Esophagus muscularis mucosa (tissue), 4 donors: ENCODE results near the gene LARP4B. TPM values are rescaled to one million over a fixed set of nuclear protein-coding genes. Genes with fewer than 3 reads are reported as not detected.

Experiments used
- DNase-seq: peaks from one replicate; pipeline ENCODE4 v3.0.0-alpha.2; 2017; ENCODE audit errors: extremely low spot score
- H3K27ac ChIP-seq, 4 donors: fragments of 200-600 bp; sonication (generic); replicated peaks in 1 of 4; 1 replicate in 3 of 4; 2 replicates in 1 of 4; pipeline ENCODE4 v1.5.1; 2016 to 2019; ENCODE audit warnings: mild to moderate bottlenecking in 1 of 4
- H3K27me3 ChIP-seq, 4 donors: fragments of 200-600 bp; sonication (generic); one replicate each; pipeline versions ENCODE4 v1.5.1 to v1.6.0; 2016 to 2019
- H3K36me3 ChIP-seq, 4 donors: fragments of 200-600 bp; sonication (generic); one replicate each; pipeline ENCODE4 v1.5.1; 2016 to 2019
- H3K4me1 ChIP-seq, 4 donors: fragments of 200-600 bp; sonication (generic); one replicate each; pipeline ENCODE4 v1.5.1; 2016 to 2019
- H3K4me3 ChIP-seq, 4 donors: fragments of 200-600 bp; sonication (generic); 1 replicate in 2 of 4; 2 replicates in 2 of 4; pipeline ENCODE4 v1.5.1; 2016 to 2019; ENCODE audit warnings: mild to moderate bottlenecking in 4 of 4, moderate library complexity in 1 of 4
- H3K9me3 ChIP-seq, 4 donors: fragments of 200-600 bp; sonication (generic); 1 replicate in 3 of 4; 2 replicates in 1 of 4; pipeline ENCODE4 v1.5.1; 2016 to 2019
- CTCF ChIP-seq, 3 experiments: fragments of 200-600 bp in 2 of 3; fragments of 450-650 bp in 1 of 3; sonication (generic) in 2 of 3; IDR thresholded peaks; one replicate each; pipeline ENCODE4 v1.5.1; 2017 to 2019; ENCODE audit warnings: antibody characterized with exemption in 3 of 3, mild to moderate bottlenecking in 2 of 3, moderate library complexity in 1 of 3
- EP300 ChIP-seq: sonication (generic); formaldehyde crosslinking; IDR thresholded peaks from one replicate; pipeline ENCODE4 v1.6.1; 2017; ENCODE audit warnings: antibody characterized with exemption
- POLR2A ChIP-seq: fragments of 450-650 bp; IDR thresholded peaks from one replicate; pipeline ENCODE4 v1.6.1; 2017; ENCODE audit warnings: antibody characterized with exemption, moderate library complexity, mild to moderate bottlenecking, low read depth
- POLR2AphosphoS5 ChIP-seq, 2 donors: sonication (generic); formaldehyde crosslinking; IDR thresholded peaks; one replicate each; pipeline ENCODE4 v1.6.1; 2017; ENCODE audit warnings: antibody characterized with exemption in 2 of 2
- WGBS: methylation state at CpG from one replicate; pipeline ENCODE4 v1.1.5; 2018; 5-methylcytosine and 5-hydroxymethylcytosine counted together
- intact Hi-C: fragments of 100-400 bp; cut with DNase I; formaldehyde crosslinking; loops from one replicate; pipeline ENCODE4 v1.15.1; 2023
- total RNA-seq, 4 donors: library from RNA; depleted of rRNA; stranded (reverse); fragments of >200 nt; gene quantifications; one replicate each; pipeline versions ENCODE4 v1.1.0 to v1.2.1, GENCODE V29; 2016

Gene LARP4B
- total RNA-seq, 4 donors from 2014 or later = 35.6 to 43.1 (median 38.2) TPM

GRCh38 chr10:767794-768193, 163.7 kb downstream of the LARP4B start:
- Histone ChIP-seq H3K36me3 (no peaks in the 10 kb centered on the region), H3K4me1 (no peaks in the 10 kb centered on the region), H3K27me3 (no peaks in the 10 kb centered on the region), H3K4me3 (no peak overlapping the region), H3K9me3 (peaks cover 0 to 12% (median 8%) of the 10 kb centered on the region in 4 donors), H3K27ac (no peak overlapping the region)
- intact Hi-C loops = no loop called here
- WGBS = 99% methylated on average over 2 of the region's 2 CpGs
- DNase-seq = no peak
- TF ChIP-seq POLR2AphosphoS5 (IDR thresholded peaks at IDR 0.05) (no peak), CTCF (IDR thresholded peaks at IDR 0.05) (no peak), EP300 (no peak), POLR2A (no peak)

GRCh38 chr10:767211-767610, 164.3 kb downstream of the LARP4B start:
- H3K27ac ChIP-seq = no peak overlapping the region
- WGBS = 91% methylated on average over 1 of the region's 1 CpG
- H3K4me3 ChIP-seq = no peak overlapping the region
- TF ChIP-seq EP300 (no peak), POLR2A (no peak), POLR2AphosphoS5 (IDR thresholded peaks at IDR 0.05) (no peak), CTCF (IDR thresholded peaks at IDR 0.05) (no peak)
- no peaks in the 10 kb centered on the region for H3K27me3 ChIP-seq
- DNase-seq = no peak
- no peaks in the 10 kb centered on the region for H3K4me1 ChIP-seq
- peaks cover 0 to 12% (median 8%) of the 10 kb centered on the region in 4 donors for H3K9me3 ChIP-seq
- intact Hi-C loops = no loop called here
- no peaks in the 10 kb centered on the region for H3K36me3 ChIP-seq

- H3K36me3 ChIP-seq = no peaks in the 10 kb centered on the region
- intact Hi-C loops = loop anchor here (5.0 kb wide), 1 partner anchor 54 kb away; no protein-coding TSS in a partner anchor
- H3K9me3 ChIP-seq = peaks cover 0 to 22% (median 13%) of the 10 kb centered on the region in 4 donors
- no peak overlapping the region for H3K4me3 ChIP-seq
- H3K27me3 ChIP-seq = no peaks in the 10 kb centered on the region
- DNase-seq = no peak
- H3K4me1 ChIP-seq = no peaks in the 10 kb centered on the region
- TF ChIP-seq POLR2AphosphoS5 (IDR thresholded peaks at IDR 0.05) (no peak), POLR2A (no peak), CTCF (IDR thresholded peaks at IDR 0.05) (no peak), EP300 (no peak)
- H3K27ac ChIP-seq = no peak overlapping the region
Measured at GRCh38 chr10:761376-761775, 170.1 kb downstream of the LARP4B start.

DNA sequence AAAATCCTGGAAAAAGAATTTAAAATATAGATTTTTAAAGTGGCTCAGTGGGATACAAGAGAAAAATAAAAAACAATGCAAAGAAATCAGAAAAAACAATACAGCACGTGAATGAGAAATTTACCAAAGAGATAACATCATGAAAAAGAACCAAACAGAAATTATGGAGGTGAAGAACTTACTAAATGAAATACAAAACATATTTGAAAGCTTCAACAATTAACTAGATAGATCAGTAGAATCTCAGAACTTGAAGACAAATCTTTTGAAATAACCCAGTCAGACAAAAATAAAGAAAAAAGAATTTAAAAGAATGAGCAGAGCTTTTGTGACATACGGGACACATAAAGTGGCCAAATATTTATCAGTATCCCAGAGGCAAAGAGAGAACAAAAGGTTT, 170.9 kb downstream of the LARP4B start:
- intact Hi-C loops = loop anchor here (5.0 kb wide), 1 partner anchor 53 kb away; no protein-coding TSS in a partner anchor
- no peaks in the 10 kb centered on the region for H3K36me3 ChIP-seq
- TF ChIP-seq CTCF (IDR thresholded peaks at IDR 0.05) (no peak), POLR2AphosphoS5 (IDR thresholded peaks at IDR 0.05) (no peak), POLR2A (no peak), EP300 (no peak)
- no peaks in the 10 kb centered on the region for H3K27me3 ChIP-seq
- peaks cover 0 to 22% (median 13%) of the 10 kb centered on the region in 4 donors for H3K9me3 ChIP-seq
- no peak overlapping the region for H3K27ac ChIP-seq
- WGBS = 93% methylated on average over 2 of the region's 2 CpGs
- no peak overlapping the region for H3K4me3 ChIP-seq
- no peaks in the 10 kb centered on the region for H3K4me1 ChIP-seq
- no peak for DNase-seq

DNA sequence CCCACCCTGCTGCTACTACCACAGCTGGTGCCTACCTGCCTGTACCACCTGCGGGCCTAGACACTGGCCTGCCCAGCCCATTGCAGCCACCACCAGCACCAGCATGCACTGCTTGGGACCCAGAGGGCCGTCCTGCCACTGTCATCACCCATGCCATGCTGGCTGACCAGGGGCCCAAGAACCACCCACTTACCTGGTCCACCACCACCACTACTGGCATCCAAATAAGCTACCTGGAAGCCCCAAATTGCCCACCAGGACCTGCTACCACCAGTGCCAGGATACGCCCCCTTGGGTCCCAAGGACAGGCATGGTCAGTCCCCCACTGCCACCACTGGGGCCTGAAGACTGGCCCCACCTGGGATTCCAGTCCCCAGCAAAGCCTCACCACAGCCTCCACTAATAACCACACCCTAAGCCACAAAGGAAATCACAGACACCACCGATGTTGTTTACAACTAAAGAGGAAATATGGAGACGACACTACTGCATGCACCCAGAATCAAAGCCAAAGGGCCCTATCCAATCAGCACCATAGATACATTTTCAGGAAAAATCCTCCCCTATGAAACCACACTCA, 171.5 kb downstream of the LARP4B start:
- WGBS = 77% methylated on average over 4 of the region's 5 CpGs
- Histone ChIP-seq H3K36me3 (no peaks in the 10 kb centered on the region), H3K9me3 (peaks cover 0 to 22% (median 13%) of the 10 kb centered on the region in 4 donors), H3K27ac (no peak overlapping the region), H3K27me3 (no peaks in the 10 kb centered on the region), H3K4me1 (no peaks in the 10 kb centered on the region), H3K4me3 (no peak overlapping the region)
- no peak for DNase-seq
- no peak for TF ChIP-seq POLR2A
- no peak for TF ChIP-seq EP300
- no peak for TF ChIP-seq POLR2AphosphoS5 (IDR thresholded peaks at IDR 0.05)
- TF ChIP-seq CTCF (IDR thresholded peaks at IDR 0.05) = no peak
- intact Hi-C loops = loop anchor here (5.0 kb wide), 1 partner anchor 53 kb away; no protein-coding TSS in a partner anchor
